NCI-H748 treated with DMSO at 0.1 percent for 48 hours (cell line): ENCODE data around the gene STAT5A.
"Not testable (repeated sequence)": the region's sequence is repeated elsewhere in the genome, so short reads cannot be mapped to it uniquely, and the experiment has no call there.

Source experiments
- DNase-seq: peaks from one replicate; lab custom pipeline; 2025; lab: John Stamatoyannopoulos, UW

Gene STAT5A

DNA sequence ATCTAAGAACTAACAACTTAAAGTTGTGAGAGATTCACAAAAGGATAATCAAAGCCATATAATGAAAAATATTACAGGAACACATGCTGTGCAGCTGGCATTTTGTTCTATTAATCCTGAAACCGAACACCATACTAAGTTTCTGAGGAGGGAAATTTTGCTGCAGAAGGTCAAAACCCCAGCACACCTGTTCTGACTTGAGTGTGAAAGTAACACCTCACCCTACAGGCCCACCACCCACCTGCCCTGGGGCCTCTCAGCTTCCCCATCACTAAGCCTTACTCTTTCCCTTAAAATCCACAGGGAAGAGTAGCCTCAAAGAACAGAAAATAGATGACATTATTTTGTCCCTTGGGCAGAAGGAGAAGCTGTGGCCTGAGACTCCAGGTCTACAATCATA, 44.8 kb downstream of the STAT5A start:
- no peak for DNase-seq

- no peak for DNase-seq
Observed at GRCh38 chr17:42334677-42335076, 46.4 kb downstream of the STAT5A start.

GRCh38 chr17:42337442-42337841, 49.1 kb downstream of the STAT5A start:
- DNase-seq: no peak

GRCh38 chr17:42338427-42338985, 50.2 kb downstream of the STAT5A start:
- no peak for DNase-seq

GRCh38 chr17:42339221-42339620, 50.9 kb downstream of the STAT5A start:
- DNase-seq: no peak

GRCh38 chr17:42340691-42341127, 52.4 kb downstream of the STAT5A start:
- no peak for DNase-seq

DNA sequence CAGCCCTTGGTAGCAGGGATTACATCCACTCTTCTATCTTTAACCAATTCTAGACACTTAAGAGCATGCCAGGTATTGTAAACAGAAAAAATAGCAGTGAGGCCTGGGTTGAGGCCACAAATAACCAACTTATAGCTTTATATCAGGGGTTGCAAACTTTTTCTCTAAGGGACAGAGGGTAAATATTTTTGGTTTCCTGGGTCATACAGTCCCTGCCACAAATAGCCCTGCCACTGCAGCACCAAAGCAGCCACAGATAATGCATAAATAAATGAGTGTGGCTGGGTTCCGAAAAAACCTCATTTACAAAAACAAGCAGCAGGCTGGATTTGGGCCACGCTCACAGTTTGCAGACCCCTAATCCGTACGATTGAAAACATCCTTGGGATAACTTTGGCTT, 53.3 kb downstream of the STAT5A start:
- no peak for DNase-seq

- DNase-seq: no peak
Observed at GRCh38 chr17:42342242-42343008, 54.1 kb downstream of the STAT5A start.

DNA sequence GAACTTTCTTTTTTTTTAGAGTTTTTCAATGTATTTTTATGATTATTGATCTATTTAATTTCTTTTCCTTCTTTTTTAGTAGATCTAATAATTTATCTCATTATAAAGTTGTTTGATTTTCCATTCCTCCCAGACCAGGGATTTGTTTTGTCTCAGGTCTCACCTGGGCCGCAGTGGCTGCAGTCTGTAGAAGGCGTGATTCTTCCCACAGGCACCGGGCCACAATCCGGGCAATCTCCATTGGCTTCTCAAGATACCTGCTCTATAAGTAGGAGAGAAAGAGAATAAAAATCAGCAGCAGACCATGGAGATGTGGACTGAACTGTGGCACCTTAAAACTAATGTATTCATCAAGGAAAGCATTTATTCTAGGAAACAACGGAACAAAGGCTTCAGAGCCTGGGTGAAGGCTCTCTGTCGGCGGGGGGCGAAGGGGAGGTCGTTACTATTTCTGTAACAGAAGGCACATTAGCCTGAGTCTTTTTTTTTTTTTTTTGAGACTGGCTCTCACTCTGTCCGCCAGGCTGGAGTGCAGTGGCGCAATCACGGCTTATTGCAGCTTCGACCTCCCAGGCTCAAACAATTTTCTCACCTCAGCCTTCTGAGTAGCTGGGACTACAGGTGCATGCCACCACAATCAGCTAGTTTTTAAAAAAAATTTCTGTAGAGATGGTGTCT, 57.2 kb downstream of the STAT5A start:
- no peak for DNase-seq

- no peak for DNase-seq
Observed at GRCh38 chr17:42346481-42346880, 58.2 kb downstream of the STAT5A start.

GRCh38 chr17:42347198-42347597, 58.9 kb downstream of the STAT5A start:
- DNase-seq: no peak

DNA sequence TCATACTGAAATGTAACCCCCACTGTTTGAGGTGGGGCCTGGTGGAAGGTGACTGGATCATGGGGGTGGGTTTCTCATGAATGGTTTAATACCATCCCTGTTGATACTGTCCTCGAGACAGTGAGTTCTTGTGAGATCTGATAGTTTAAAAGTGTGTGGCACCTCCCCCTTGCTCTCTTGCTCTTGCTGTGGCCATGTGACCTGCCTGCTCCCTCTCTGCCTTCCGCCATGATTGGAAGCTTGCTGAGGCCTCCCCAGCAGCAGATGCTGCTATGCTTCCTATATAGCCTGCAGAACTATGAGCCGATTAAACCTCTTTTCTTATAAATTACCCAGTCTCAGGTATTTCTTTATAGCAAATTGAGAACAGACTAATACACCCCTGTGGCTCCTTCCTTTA, 59.3 kb downstream of the STAT5A start:
- DNase-seq: no peak

- DNase-seq: no peak
Observed at GRCh38 chr17:42348104-42348503, 59.8 kb downstream of the STAT5A start.

- DNase-seq: no peak
Observed at GRCh38 chr17:42354956-42355843, 66.9 kb downstream of the STAT5A start.

- DNase-seq: no peak
Observed at GRCh38 chr17:42358434-42358833, 70.1 kb downstream of the STAT5A start.

DNA sequence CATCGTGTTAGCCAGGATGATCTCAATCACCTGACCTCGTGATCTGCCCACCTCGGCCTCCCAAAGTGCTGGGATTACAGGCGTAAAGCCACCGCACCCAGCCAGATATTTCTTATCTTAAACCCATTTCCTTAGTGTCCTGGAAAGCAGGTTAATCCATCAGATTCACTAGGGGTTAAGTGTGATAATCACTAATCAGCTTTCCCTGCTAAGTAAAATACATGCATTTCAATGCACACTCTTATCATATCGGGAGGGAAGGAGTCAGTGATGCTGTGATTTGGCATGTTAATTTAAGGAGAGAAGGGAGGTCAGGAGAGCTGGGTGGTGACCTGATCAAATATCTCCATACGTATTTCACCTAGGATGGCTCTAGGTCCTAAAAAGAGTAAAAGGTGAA, 70.8 kb downstream of the STAT5A start:
- no peak for DNase-seq

DNA sequence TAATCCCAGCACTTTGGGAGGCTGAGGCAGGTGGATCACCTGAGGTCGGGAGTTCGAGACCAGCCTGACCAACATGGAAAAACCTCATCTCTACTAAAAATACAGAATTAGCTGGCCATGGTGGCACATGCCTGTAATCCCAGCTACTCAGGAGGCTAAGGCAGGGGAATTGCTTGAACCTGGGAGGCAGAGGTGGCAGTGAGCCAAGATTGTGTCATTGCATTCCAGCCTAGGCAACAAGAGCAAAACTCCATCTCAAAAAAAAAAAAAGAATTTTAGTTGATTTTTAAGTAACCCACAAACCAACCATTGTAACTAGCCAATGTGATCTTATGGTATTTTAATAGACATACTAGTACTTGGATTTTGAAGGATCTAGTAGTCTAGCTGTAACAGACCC, 72.1 kb downstream of the STAT5A start:
- DNase-seq: not testable (repeated sequence)
